ENCODE measurements around the gene JARID2.

Gene JARID2

GRCh38 chr6:15245361-15246216 is at the start of gene JARID2:
Gene JARID2, plus strand, starts transcription at chr6:15246069. Its CDS starts 471 bp downstream, at chr6:15246540.
- DNase-seq, result peak; percentile 94

DNA sequence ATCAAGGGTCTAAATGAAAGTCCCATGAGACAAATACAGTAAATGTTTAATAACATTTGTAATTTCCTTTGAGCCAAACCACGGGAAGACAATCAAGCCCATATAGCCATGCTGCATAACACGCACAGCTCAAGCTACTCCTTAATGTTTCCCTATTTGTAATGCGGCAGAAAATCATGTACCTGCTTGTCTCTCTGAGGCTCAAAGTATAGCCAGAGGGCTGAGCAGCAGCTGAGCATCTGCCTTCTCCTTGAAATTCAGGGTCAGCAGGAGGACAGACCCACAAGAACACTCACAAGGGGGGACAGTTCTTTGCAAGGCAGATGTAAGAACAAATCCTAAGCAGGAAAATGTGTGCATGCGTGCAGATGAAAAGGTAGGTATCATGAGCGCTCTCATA is 45.8 kb upstream of the JARID2 start:
- no peak for DNase-seq

DNA sequence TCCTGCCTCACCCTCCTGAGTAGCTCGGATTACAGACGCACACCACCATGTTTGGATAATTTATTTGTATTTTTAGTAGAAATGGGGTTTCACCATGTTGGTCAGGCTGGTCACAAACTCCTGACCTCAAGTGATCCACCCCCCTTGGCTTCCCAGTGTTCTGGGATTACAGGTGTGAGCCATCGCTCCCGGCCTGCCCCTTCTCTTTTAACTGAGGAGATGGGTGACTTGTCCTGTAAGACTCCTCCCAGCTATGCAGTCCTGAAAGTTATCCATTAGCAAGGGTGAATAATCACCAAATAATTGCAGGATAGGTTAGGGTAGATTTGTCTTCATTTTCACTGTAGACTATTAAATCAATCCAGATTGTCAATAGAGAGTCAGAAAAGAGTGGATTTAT is 40.5 kb upstream of the JARID2 start:
- DNase-seq, result no peak

DNA sequence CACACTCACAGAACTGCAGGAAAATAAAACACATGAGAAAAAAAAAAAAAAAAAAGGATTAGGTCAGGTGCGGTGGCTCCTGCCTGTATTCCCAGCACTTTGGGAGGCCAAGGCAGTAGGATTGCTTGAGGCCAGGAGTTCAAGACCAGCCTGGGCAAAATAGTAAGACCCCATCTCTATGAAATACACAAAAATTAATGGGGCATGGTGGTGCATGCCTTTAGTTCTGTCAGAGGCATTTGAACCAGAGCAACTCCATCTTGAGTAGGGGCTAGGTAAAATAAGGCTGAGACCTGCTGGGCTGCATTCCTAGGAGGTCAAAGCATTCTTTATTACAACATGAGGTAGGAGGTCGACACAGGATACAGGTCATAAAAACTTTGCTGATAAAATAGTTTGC is 39.0 kb upstream of the JARID2 start:
- DNase-seq, result no peak

GRCh38 chr6:15207923-15208322 is 37.9 kb upstream of the JARID2 start:
- no peak for DNase-seq

DNA sequence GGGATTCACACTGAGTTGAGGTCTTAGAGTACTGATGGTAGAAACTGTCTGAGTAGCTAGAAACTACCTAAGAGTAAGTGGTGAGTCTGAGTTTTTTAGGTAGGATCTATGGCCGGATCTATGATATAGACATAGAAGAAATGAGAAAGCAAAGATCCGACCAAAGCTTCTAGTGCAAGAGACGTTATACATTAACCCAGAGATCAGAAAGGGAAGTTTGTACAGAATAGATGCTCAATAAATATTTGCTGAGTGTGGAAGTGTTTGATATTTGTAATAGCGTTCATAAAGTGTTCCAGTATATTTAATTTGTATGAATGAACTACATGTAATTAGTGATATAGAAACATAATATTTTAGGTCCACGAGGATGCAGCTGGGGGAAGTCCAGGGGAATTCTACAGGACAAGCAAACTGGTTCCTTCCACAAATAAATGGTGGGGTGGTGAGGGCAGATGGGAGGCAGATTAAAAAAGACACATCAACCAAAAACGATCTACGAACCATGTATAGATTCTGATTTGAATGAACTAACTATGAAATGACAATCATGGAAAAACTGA is 31.9 kb upstream of the JARID2 start:
- no peak for DNase-seq

DNA sequence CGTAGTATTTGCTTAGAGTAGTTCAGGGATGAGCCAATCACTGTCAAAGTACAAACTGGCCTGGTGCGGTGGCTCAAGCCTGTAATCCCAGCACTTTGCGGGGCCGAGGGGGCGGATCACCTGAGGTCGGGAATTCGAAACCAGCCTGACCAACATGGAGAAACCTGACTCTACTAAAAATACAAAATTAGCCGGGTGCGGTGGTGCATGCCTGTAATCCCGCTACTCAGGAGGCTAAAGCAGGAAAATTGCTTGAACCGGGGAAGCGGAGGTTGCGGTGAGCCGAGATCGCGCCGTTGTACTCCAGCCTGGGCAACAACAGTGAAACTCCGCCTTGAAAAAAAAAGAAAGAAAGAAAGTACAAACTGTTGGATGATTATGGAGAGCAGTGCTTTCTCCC is 27.5 kb upstream of the JARID2 start:
- DNase-seq, result no peak

DNA sequence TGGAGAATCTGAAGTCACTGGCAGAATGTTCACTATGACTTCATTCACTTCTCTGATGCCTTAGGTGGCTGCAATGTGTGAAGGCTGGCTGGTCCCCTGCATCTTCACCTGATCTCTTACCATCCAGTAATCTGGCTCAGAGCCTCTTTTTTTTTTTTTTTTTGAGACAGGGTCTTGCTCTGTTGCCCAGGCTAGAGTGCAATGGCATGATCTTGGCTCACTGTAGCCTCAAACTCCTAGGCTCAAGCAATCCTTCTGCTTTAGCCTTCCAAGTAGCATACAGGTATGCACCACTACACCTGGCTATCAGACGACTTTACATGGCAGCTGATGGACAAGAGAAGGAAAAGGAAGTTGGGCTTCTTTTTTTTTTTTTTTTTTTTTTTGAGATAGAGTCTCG is 25.8 kb upstream of the JARID2 start:
- DNase-seq, result no peak

DNA sequence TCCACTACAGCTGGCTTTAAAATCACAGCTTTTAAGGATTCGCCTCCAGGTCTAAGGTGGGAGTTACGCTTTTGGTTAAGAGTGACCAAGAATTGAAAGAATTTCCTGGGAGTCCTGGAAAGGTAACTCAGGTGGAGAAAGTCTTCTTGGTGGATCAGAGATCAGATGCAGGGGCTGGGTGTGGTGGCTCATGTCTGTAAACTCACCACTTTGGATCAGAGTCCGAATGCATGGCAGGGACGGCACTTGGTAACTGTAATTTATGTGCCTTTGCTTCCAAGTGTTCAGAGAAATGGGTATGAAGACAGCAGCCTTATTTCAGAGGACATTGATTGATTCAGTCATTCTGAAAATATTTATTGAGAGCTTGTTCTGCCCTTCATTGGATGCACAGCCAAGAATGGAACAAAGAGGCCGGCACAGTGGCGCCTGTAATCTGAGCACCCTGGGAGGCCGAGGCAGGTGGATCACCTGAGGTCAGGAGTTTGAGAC is 18.0 kb upstream of the JARID2 start:
- DNase-seq, result no peak

DNA sequence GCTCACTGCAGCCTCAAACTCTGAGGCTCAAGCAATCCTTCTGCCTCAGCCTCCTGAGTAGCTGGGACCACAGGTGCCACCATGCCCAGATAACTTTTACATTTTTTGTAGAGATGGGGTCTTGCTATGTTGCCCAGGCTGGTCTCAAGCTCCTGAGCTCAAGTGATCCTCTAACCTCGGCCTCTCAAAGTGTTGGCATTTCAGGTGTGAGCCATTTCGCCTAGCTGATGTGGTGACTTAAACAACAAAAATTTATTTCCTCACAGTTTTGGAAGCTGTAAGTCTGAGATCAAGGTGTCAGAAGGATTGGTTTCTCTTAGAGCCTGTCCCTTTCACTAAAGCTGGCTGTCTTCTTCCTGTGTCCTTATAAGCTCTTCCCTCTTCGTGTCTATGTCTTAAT is 15.0 kb upstream of the JARID2 start:
- DNase-seq, result no peak

DNA sequence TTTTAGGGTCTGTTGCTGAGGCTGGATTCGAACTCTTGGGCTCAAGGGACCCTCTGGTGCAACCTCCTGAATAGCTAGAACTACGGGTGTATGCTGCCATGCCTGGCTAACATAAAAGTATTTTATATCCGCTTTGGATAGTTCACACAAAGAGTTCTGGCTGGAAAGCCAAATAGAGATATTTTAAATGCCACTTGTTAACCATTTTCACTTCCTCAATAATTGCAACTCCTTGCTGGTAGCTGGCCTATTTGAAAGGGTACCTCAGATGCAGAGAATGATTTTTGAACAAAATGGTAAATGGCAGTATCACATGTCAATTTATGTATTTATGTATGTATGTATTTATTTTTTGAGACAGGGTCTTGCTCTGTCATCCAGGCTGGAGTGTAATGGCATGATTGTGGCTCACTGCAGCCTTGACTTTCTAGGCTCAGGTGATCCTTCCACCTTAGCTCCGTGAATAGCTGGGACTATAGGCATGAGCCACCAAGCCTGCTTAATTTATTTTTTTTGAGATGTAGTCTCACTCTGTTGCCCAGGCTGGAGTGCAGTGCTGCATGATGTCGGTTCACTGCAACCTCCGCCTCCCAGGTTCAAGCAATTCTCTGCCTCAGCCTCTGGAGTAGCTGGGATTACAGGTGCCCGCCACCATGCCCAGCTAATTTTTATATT is 12.9 kb upstream of the JARID2 start:
- DNase-seq, result no peak

GRCh38 chr6:15234068-15234758 is 11.7 kb upstream of the JARID2 start:
- DNase-seq, result no peak

- no peak for DNase-seq
Measured at GRCh38 chr6:15239616-15240364, 6.1 kb upstream of the JARID2 start.

- DNase-seq, result no peak
Measured at GRCh38 chr6:15242503-15242902, 3.4 kb upstream of the JARID2 start.

DNA sequence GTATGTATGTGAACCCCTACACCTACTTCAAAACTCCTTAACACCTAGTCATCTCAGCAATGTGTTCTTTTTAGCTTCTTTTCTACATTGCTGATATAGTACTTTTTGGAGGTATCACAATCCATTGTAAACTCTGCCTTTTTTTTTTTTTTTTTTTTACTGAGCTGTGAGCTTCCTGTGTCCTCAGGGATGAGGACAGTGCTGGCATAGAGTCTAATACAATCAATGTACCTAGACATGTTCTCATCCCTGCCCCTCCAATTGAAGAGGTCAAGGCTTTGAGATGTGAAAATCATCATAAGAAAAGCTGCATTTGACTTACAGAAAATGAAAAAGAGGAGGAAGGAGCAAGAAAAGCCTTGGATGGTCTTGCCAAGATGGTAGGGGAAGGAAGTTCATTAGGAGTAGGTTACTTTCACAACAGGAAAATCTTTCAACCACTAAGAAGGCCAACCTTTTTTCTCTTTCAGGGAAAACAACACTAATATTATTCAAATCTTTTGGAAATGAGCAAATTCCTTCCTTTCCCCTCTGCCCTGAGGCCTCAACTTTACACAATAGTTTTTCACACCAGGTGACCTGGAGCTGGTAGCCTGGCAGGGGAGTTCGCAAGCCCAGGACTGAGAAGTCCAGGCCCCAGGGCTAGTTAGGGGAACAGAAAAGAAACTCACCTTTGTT is 2.8 kb upstream of the JARID2 start:
- DNase-seq, result no peak

DNA sequence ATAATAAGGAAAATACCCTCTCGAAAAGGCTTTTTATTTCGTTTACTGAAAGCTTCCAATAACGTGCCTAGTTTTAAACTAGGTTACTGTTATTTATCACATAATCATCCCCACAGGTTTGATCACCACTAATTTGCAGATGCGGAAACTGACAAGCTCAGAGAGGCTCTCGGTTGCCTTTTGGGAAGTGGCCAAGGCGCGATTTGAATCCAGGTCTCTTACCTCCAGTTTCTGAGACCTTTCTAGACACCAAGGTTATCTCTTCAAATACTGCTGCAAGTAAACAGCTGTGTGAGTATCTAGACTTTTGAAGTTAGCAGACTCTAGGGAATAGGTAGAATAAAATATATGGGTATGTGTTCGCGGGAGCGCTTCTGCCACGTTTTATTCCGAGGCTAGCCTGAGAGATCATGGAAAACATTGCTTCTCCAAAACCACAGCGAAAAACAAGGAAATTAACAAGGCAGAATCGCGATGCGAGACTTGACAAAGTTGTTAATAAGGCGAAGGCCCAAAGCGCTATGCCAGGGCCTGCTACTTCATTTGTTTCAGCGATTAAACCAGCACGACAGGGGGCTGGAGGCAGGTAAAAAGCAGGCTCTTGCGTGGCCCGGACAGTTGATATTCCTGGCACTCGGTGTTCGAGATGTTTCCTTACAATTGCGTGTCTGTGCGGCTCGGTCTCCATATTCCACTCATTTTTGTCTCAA is 1.8 kb upstream of the JARID2 start:
- peak; percentile 21 for DNase-seq

- peak; percentile 42 for DNase-seq
Measured at GRCh38 chr6:15244620-15245360, 1.1 kb upstream of the JARID2 start.

GRCh38 chr6:15246217-15246665 is 372 bp downstream of the JARID2 start:
- no peak for DNase-seq

DNA sequence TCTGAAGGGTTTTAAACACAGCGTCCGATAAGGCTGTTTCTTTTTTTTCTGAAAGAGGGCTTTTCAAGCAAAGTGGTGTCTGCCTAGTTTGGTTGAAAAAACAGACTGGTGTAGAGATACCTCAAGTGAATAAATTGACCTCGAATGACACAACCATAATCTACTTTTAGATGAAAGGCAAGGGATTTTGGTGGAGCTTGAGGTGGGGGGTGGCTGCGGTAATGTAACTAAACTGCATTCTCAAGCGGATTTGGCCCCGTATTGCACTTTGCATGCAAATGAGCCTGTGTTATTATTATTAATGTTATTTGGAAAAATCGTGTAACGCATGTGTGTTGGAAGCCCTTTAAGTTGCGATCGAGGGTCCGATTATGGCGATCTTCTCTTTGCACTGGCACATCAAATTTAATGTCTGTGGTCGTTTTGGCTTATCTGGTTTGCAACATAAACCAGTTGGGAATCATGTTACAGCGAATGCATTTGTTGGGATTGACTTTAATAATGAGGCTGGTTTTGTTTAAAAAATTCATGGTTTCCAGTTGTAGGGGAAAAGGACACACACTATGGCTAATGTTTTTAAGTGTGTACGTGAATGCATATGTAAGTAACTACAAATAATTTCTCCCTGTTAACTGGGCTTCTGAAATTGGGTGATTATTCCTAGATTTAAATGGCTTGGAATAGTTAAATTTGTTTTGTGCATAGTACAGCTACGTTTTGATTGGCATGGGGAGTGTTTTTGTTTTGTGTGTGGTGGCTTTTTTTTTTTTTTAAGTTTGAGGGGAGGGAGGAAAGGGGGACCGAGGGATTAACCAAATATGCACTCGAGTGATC is 1.0 kb downstream of the JARID2 start:
- no peak for DNase-seq
